Progenitor cell of endocrine pancreas (in vitro differentiated cells): ENCODE measurements around the gene ECT2. TPM values are rescaled to one million over a fixed set of nuclear protein-coding genes. Genes with fewer than 3 reads are reported as not detected.

Source experiments
- DNase-seq: peaks from one replicate; pipeline ENCODE4 v3.0.0; 2021; ENCODE audit warnings: low spot score; ENCODE audit not compliant: unreplicated experiment
- H3K27ac Mint-ChIP-seq: 2 replicates; pipeline ENCODE4 v1.8.0; 2021; ENCODE audit warnings: mild to moderate bottlenecking, moderate library complexity, mixed read lengths
- H3K27me3 Mint-ChIP-seq: 2 replicates; pipeline ENCODE4 v1.8.0; 2021; ENCODE audit warnings: mixed read lengths
- H3K36me3 Mint-ChIP-seq: 2 replicates; pipeline ENCODE4 v1.8.0; 2022; ENCODE audit warnings: mixed read lengths; ENCODE audit not compliant: insufficient read depth
- H3K4me1 Mint-ChIP-seq: 2 replicates; pipeline ENCODE4 v1.8.0; 2021; ENCODE audit warnings: low read depth, mixed read lengths
- H3K4me3 Mint-ChIP-seq: 2 replicates; pipeline ENCODE4 v1.8.0; 2021; ENCODE audit warnings: low read depth, mild to moderate bottlenecking, moderate library complexity, mixed read lengths
- H3K9me3 Mint-ChIP-seq: 2 replicates; pipeline ENCODE4 v1.8.0; 2021; ENCODE audit warnings: low read depth, mixed read lengths
- total RNA-seq: library from RNA; stranded (reverse); gene quantifications from 2 replicates; pipeline ENCODE4 v1.2.1, GENCODE V29; 2021
- TF ChIP-seq, protein P1 (sequence below): fragments of 200-600 bp; sonication (generic); IDR thresholded peaks from one replicate; pipeline ENCODE4 v1.5.0; 2021; ENCODE audit warnings: antibody characterized with exemption, mild to moderate bottlenecking; ENCODE audit not compliant: unreplicated experiment

The ECT2 gene
- total RNA-seq, 1 donor from 2014 or later = 45.4 TPM

DNA sequence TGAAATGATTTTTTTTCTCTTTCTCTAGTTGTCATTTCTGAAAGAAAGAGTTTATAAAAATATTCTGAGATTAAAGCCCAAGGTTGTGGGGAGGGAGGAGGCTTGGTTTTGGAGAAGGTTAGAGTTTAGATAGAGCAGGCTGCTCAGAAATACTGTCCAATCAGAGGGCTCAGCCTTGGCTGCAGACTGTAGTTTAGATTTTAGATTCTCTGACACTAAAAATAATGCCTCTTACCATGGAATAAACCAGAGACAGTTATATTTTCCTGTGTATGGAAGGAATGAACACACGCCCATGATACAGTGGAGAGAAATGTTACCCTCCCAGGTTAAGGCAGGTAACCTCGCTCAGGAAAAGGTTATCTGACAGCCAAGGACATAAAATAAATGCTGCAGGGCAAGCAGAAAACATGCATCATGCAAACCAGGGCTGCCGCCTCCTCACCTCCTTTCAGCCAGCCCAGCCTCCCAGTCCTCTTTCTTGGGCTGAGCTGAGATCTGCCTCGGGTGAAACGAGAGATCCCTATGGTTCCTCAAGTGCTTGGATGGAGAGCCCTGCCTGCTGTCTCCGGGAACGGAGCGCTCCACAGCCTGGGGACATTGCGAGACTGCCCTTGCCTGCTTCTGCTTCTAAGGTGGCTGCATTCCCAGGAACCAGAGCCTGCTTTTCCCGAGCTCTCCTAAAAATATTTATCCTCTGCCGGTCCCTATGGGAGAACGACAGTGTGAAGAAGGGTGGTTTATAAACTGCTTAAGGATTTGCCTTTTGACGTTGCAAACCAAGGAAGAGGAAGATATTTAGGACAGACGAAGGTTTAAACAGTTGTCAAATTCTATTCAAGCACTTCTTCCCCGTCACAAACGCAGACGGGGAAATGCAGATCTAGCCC is 40.5 kb upstream of the ECT2 start:
- peaks cover 15% of the 10 kb centered on the region for H3K4me1 Mint-ChIP-seq
- DNase-seq = no peak
- H3K9me3 Mint-ChIP-seq = no peaks in the 10 kb centered on the region
- no peaks in the 10 kb centered on the region for H3K27me3 Mint-ChIP-seq
- TF ChIP-seq, protein P1, sequence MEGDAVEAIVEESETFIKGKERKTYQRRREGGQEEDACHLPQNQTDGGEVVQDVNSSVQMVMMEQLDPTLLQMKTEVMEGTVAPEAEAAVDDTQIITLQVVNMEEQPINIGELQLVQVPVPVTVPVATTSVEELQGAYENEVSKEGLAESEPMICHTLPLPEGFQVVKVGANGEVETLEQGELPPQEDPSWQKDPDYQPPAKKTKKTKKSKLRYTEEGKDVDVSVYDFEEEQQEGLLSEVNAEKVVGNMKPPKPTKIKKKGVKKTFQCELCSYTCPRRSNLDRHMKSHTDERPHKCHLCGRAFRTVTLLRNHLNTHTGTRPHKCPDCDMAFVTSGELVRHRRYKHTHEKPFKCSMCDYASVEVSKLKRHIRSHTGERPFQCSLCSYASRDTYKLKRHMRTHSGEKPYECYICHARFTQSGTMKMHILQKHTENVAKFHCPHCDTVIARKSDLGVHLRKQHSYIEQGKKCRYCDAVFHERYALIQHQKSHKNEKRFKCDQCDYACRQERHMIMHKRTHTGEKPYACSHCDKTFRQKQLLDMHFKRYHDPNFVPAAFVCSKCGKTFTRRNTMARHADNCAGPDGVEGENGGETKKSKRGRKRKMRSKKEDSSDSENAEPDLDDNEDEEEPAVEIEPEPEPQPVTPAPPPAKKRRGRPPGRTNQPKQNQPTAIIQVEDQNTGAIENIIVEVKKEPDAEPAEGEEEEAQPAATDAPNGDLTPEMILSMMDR = no peak
- peak overlapping the region; percentile 94 for H3K27ac Mint-ChIP-seq
- H3K36me3 Mint-ChIP-seq = no peaks in the 10 kb centered on the region
- peak overlapping the region; percentile 94 for H3K4me3 Mint-ChIP-seq

DNA sequence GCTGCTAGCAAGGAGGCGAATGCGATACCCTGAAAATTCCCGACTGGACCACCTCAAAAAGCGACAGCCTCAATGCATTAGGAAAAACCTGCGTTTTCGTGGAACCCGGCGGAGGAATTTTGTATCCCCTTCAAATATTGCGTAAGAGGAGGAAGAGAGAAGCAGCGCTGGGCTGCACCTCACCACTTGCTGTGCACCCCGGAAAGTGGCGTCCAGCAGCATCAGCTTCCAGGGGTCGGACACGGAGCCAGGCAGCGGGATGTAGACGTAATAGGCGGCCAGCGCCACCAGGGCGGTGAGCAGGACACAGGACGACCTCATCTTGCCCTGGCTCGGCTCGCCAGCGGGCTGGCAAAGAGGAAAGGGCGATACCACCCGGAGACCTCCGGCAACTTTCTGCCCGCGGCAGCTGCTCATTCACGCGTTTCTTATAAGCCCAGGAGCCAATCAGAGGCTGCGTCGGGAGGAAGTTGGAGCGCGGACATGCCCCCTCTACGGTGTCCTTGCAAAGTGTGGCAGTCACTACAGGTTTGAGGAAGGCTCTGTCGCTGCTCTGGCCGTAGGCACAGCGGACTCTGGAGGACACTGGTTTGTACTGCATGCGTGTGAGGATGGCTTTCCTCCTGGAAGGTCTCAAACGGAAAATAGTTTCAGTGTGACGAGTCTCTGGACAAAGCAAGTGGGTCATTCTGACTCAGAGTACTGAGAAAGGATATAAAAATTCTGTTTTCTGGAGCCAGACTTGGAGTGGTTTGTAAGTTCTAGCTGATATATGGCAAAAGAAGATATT is 39.7 kb upstream of the ECT2 start, which contains the start of gene NCEH1:
NCEH1 (minus strand) TSS at position 404 of the 790 bp plus-strand sequence; CDS start at position 321, 83 bp downstream.
- Mint-ChIP-seq H3K36me3 (no peaks in the 10 kb centered on the region), H3K4me1 (peaks cover 15% of the 10 kb centered on the region)
- TF ChIP-seq, protein P1 = peak; percentile 72

DNA sequence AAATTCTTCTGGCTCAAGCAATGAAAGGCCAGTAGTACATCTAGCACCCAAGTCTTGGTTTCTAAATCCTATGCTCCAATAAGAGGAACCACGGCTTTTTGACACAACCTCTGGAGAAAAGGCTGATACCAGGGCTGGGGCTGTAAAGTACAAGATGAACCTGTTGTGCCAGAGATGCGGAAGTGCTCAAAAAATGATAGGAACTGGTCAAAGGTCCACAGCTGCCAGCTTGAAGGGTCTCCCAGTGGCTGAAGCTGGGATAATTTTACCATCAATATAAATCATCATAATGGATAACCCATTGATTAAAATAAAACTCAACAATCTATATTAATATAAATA is 39.1 kb upstream of the ECT2 start:
- Mint-ChIP-seq H3K36me3 (no peaks in the 10 kb centered on the region), H3K27ac (peak overlapping the region; percentile 94), H3K27me3 (no peaks in the 10 kb centered on the region), H3K4me3 (peak overlapping the region; percentile 94), H3K4me1 (peaks cover 15% of the 10 kb centered on the region), H3K9me3 (no peaks in the 10 kb centered on the region)
- DNase-seq = no peak
- TF ChIP-seq, protein P1 = no peak

More for the DNA sequence above, 39.7 kb upstream of the ECT2 start, which contains the start of gene NCEH1:
- Mint-ChIP-seq H3K9me3 (no peaks in the 10 kb centered on the region), H3K27me3 (no peaks in the 10 kb centered on the region), H3K27ac (peak within 1 kb of the TSS; percentile 94), H3K4me3 (peak within 1 kb of the TSS; percentile 94)
- peak; percentile 75 for DNase-seq

DNA sequence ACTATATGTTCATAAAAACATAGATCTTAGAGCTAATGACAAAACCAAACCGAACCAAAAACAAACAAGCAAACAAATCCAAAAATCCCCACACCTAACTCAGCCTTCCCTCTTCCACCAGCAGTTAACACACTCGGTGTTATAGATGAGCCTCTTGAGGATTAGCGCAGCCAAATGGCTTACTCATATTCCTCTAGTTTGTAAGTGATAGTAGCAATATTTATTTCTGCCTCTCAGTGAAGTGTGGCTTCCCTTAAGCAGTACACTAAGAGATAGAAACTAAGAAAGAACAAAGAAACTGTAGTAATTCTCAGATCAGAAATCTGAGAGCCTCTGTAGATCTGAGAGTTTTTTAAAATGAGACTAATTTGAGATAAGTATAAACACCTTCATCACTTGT is 37.2 kb upstream of the ECT2 start:
- no peaks in the 10 kb centered on the region for H3K36me3 Mint-ChIP-seq
- peaks cover 15% of the 10 kb centered on the region for H3K4me1 Mint-ChIP-seq
- H3K9me3 Mint-ChIP-seq = no peaks in the 10 kb centered on the region
- no peak for DNase-seq
- H3K27ac Mint-ChIP-seq = no peak overlapping the region
- no peaks in the 10 kb centered on the region for H3K27me3 Mint-ChIP-seq
- H3K4me3 Mint-ChIP-seq = no peak overlapping the region
- TF ChIP-seq, protein P1 = no peak

DNA sequence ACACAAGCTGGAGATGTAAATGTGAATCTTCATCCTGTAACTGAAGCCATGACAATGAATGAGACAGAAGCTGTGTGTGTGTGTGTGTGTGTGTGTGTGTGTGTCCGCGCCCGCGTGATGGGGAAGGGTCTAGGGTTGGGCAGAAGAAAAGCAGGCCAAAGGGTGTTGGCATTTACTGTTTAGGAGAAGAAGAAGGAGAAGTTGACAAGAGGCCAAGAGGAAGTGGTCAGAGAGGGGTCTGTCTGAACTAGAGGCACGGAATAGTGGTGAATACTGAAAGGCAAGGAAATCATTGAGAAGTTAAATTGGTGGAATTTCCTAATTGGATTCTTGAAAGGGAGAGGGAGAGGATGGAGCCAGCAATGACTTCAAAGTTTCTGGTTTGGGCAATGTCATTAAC is 34.0 kb upstream of the ECT2 start:
- no peak for DNase-seq
- Mint-ChIP-seq H3K36me3 (peaks cover 4% of the 10 kb centered on the region), H3K4me3 (no peak overlapping the region), H3K9me3 (peaks cover 10% of the 10 kb centered on the region), H3K27me3 (no peaks in the 10 kb centered on the region), H3K4me1 (peaks cover 1% of the 10 kb centered on the region), H3K27ac (no peak overlapping the region)
- TF ChIP-seq, protein P1 = no peak
